Peyer's patch (tissue), 4 donors: ENCODE results near the gene MPC1. TPM values are rescaled to one million over a fixed set of nuclear protein-coding genes. Genes with fewer than 3 reads are reported as not detected.

Experiments used
- DNase-seq, 3 donors: peaks; one replicate each; pipeline ENCODE4 v3.0.0-alpha.2; 2017 to 2019
- H3K27ac ChIP-seq, 4 donors: fragments of 200-600 bp; sonication (generic); one replicate each; pipeline ENCODE4 v1.5.1; 2016 to 2019
- H3K27me3 ChIP-seq, 2 donors: fragments of 200-600 bp; sonication (generic); one replicate each; pipeline ENCODE4 v1.5.1; 2019
- H3K36me3 ChIP-seq, 3 donors: fragments of 200-600 bp; sonication (generic); one replicate each; pipeline ENCODE4 v1.5.1; 2016 to 2019
- H3K4me1 ChIP-seq, 4 donors: fragments of 200-600 bp; sonication (generic); one replicate each; pipeline ENCODE4 v1.5.1; 2016 to 2019
- H3K4me3 ChIP-seq, 4 donors: fragments of 200-600 bp; sonication (generic); 1 replicate in 3 of 4; 2 replicates in 1 of 4; pipeline ENCODE4 v1.5.1; 2016 to 2019; ENCODE audit warnings: mild to moderate bottlenecking in 1 of 4
- H3K9me3 ChIP-seq, 4 donors: fragments of 200-600 bp; sonication (generic); one replicate each; pipeline ENCODE4 v1.5.1; 2016 to 2019; ENCODE audit warnings: mild to moderate bottlenecking in 1 of 4
- POLR2A ChIP-seq, 2 donors: fragments of 450-650 bp; IDR thresholded peaks; one replicate each; pipeline ENCODE4 v1.5.1; 2017; ENCODE audit warnings: antibody characterized with exemption in 2 of 2, mild to moderate bottlenecking in 2 of 2, moderate library complexity in 2 of 2
- total RNA-seq, 4 donors: library from RNA; depleted of rRNA; stranded (reverse); fragments of >200 nt; gene quantifications; one replicate each; pipeline ENCODE4 v1.1.0, GENCODE V29; 2016
- TF ChIP-seq, protein P1 (sequence below), 6 experiments: fragments of 450-650 bp in 4 of 6; fragments of 200-600 bp in 2 of 6; sonication (generic) in 1 of 6; IDR thresholded peaks; one replicate each; pipeline ENCODE4 v1.5.1; 2017 to 2019; ENCODE audit warnings: antibody characterized with exemption in 6 of 6, mild to moderate bottlenecking in 3 of 6, moderate library complexity in 1 of 6

MPC1 gene
- total RNA-seq, 4 donors from 2014 or later = 45.6 to 75.3 (median 59.8) TPM

- no peaks in the 10 kb centered on the region for H3K36me3 ChIP-seq
- no peak for DNase-seq
- no peaks in the 10 kb centered on the region for H3K27me3 ChIP-seq
- peaks cover 0 to 9% (median 0%) of the 10 kb centered on the region in 4 donors for H3K4me1 ChIP-seq
- H3K27ac ChIP-seq = no peak overlapping the region
- H3K9me3 ChIP-seq = no peaks in the 10 kb centered on the region
- H3K4me3 ChIP-seq = no peak overlapping the region
- no peak for TF ChIP-seq POLR2A (IDR thresholded peaks at IDR 0.05)
- TF ChIP-seq, protein P1, sequence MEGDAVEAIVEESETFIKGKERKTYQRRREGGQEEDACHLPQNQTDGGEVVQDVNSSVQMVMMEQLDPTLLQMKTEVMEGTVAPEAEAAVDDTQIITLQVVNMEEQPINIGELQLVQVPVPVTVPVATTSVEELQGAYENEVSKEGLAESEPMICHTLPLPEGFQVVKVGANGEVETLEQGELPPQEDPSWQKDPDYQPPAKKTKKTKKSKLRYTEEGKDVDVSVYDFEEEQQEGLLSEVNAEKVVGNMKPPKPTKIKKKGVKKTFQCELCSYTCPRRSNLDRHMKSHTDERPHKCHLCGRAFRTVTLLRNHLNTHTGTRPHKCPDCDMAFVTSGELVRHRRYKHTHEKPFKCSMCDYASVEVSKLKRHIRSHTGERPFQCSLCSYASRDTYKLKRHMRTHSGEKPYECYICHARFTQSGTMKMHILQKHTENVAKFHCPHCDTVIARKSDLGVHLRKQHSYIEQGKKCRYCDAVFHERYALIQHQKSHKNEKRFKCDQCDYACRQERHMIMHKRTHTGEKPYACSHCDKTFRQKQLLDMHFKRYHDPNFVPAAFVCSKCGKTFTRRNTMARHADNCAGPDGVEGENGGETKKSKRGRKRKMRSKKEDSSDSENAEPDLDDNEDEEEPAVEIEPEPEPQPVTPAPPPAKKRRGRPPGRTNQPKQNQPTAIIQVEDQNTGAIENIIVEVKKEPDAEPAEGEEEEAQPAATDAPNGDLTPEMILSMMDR (IDR thresholded peaks at IDR 0.05) = no peak
Observed at GRCh38 chr6:166379800-166380199, 2.9 kb downstream of the MPC1 start.

- TF ChIP-seq, protein P1 (IDR thresholded peaks at IDR 0.05) = no peak
- TF ChIP-seq POLR2A (IDR thresholded peaks at IDR 0.05) = no peak
- Histone ChIP-seq H3K36me3 (no peaks in the 10 kb centered on the region), H3K27ac (no peak overlapping the region)
Observed at GRCh38 chr6:166379103-166379586, 3.6 kb downstream of the MPC1 start.

DNA sequence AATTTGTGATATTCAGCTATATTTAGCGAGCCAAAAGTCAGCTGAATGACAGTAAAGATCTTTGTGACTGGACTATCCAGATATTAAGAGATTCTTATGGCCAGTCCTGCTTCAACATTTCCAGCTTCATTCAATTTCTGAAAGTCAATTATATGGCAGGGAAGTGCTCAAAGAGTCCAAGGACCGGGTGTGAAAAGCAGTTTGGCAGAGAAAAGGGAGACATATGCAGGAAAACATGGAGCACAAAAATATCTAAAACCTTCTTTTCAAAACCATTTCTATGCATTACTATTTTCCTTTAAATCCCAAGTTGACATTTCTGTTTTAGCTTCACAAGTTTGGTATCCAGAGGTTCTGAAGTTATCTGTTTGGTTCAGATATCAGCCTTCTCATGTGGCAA, 5.0 kb downstream of the MPC1 start:
- DNase-seq = no peak
- no peaks in the 10 kb centered on the region for H3K9me3 ChIP-seq

More at GRCh38 chr6:166379103-166379586, 3.6 kb downstream of the MPC1 start:
- Histone ChIP-seq H3K4me3 (no peak overlapping the region), H3K4me1 (peaks cover 0 to 9% (median 0%) of the 10 kb centered on the region in 4 donors), H3K9me3 (no peaks in the 10 kb centered on the region), H3K27me3 (no peaks in the 10 kb centered on the region)
- no peak for DNase-seq

GRCh38 chr6:166375013-166375412, 7.7 kb downstream of the MPC1 start:
- TF ChIP-seq POLR2A (IDR thresholded peaks at IDR 0.05) = no peak
- TF ChIP-seq, protein P1 (IDR thresholded peaks at IDR 0.05) = no peak
- H3K27me3 ChIP-seq = no peaks in the 10 kb centered on the region
- DNase-seq = no peak
- no peaks in the 10 kb centered on the region for H3K36me3 ChIP-seq
- no peak overlapping the region for H3K4me3 ChIP-seq
- no peaks in the 10 kb centered on the region for H3K9me3 ChIP-seq
- H3K4me1 ChIP-seq = no peaks in the 10 kb centered on the region
- no peak overlapping the region for H3K27ac ChIP-seq

More for the DNA sequence above, 5.0 kb downstream of the MPC1 start:
- Histone ChIP-seq H3K36me3 (no peaks in the 10 kb centered on the region), H3K4me3 (no peak overlapping the region), H3K27ac (no peak overlapping the region), H3K27me3 (no peaks in the 10 kb centered on the region), H3K4me1 (peaks cover 0 to 5% (median 0%) of the 10 kb centered on the region in 4 donors)
- TF ChIP-seq POLR2A (IDR thresholded peaks at IDR 0.05) = no peak
- TF ChIP-seq, protein P1 (IDR thresholded peaks at IDR 0.05) = no peak

DNA sequence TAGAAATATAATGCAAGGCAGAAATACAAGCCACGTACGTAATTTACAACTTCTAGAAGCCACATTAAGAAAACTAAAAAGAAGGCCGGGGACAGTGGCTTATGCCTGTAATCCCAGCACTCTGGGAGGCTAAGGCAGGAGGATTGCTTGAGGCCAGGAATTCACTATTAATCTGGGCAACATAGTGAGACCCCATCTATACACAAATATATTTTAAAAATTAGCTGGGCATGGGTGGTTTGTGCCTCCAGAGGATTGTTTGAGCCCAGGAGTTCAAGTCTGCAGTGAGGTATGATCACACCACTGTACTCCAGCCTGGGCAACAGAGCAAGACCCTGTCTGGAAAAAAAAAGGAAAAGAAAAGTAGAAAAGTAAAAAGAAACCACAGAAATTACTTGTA, 12.3 kb downstream of the MPC1 start:
- no peak for DNase-seq
- TF ChIP-seq, protein P1 (IDR thresholded peaks at IDR 0.05) = no peak
- no peak for TF ChIP-seq POLR2A (IDR thresholded peaks at IDR 0.05)
- H3K27ac ChIP-seq = no peak overlapping the region
- no peaks in the 10 kb centered on the region for H3K9me3 ChIP-seq
- H3K36me3 ChIP-seq = peaks cover 0 to 4% (median 0%) of the 10 kb centered on the region in 3 donors
- no peak overlapping the region for H3K4me3 ChIP-seq
- no peaks in the 10 kb centered on the region for H3K27me3 ChIP-seq
- H3K4me1 ChIP-seq = no peaks in the 10 kb centered on the region

DNA sequence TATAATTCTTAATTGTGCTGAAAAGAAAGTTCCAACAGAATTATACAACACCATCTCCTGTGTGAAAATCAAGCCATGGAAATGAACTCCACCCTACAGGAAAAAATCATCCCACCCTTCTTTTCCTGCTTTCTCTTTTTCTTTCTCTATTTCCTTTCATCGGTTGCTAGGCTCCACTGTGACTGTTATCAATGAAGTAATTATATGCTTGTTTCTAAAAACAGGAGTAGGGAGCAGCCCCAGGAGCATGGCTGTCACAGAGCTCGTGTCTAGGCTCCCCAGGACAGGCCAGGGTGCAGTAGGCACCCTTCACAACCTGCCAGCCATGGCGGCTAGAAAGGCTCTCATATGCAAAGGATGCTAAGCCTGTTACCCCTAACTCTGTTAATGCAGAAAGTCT, 13.0 kb downstream of the MPC1 start:
- no peak for DNase-seq
- Histone ChIP-seq H3K36me3 (peaks cover 0 to 9% (median 0%) of the 10 kb centered on the region in 3 donors), H3K4me1 (no peaks in the 10 kb centered on the region), H3K9me3 (no peaks in the 10 kb centered on the region), H3K27me3 (no peaks in the 10 kb centered on the region), H3K4me3 (no peak overlapping the region), H3K27ac (no peak overlapping the region)
- TF ChIP-seq, protein P1 (IDR thresholded peaks at IDR 0.05) = no peak
- no peak for TF ChIP-seq POLR2A (IDR thresholded peaks at IDR 0.05)
